CD1c-positive myeloid dendritic cell (primary cell): ENCODE measurements around the gene EPM2A.
A peak's percentile ranks its signal among the peaks of the same experiment; 100 is the strongest.
"Not testable (repeated sequence)": the region's sequence is repeated elsewhere in the genome, so short reads cannot be mapped to it uniquely, and the experiment has no call there.

Experiments used
- DNase-seq: peaks from one replicate; pipeline ENCODE4 v3.0.0-alpha.2; 2016; ENCODE audit errors: extremely low spot score

EPM2A gene

GRCh38 chr6:145735356-145736165 is at the start of gene EPM2A:
EPM2A (minus strand) TSS chr6:145735520; CDS start chr6:145735498, 22 bp downstream.
- peak; percentile 90 for DNase-seq

GRCh38 chr6:145784683-145785082 is 49.4 kb upstream of the EPM2A start:
- no peak for DNase-seq

- DNase-seq, result no peak
Measured at GRCh38 chr6:145783796-145784195, 48.5 kb upstream of the EPM2A start.

- DNase-seq, result no peak
Measured at GRCh38 chr6:145772846-145773245, 37.5 kb upstream of the EPM2A start.

- no peak for DNase-seq
Measured at GRCh38 chr6:145765449-145765848, 30.1 kb upstream of the EPM2A start.

GRCh38 chr6:145763742-145764141 is 28.4 kb upstream of the EPM2A start:
- no peak for DNase-seq

GRCh38 chr6:145761584-145761983 is 26.3 kb upstream of the EPM2A start:
- DNase-seq, result no peak

- DNase-seq, result no peak
Measured at GRCh38 chr6:145758113-145758512, 22.8 kb upstream of the EPM2A start.

GRCh38 chr6:145756170-145756662 is 20.9 kb upstream of the EPM2A start:
- peak; percentile 55 for DNase-seq

- DNase-seq, result no peak
Measured at GRCh38 chr6:145755682-145756081, 20.4 kb upstream of the EPM2A start.

- DNase-seq, result no peak
Measured at GRCh38 chr6:145752638-145753037, 17.3 kb upstream of the EPM2A start.

GRCh38 chr6:145749632-145750031 is 14.3 kb upstream of the EPM2A start:
- DNase-seq, result no peak

- DNase-seq, result no peak
Measured at GRCh38 chr6:145745861-145746260, 10.5 kb upstream of the EPM2A start.

- no peak for DNase-seq
Measured at GRCh38 chr6:145744619-145745018, 9.3 kb upstream of the EPM2A start.

GRCh38 chr6:145743332-145743731 is 8.0 kb upstream of the EPM2A start:
- peak; percentile 42 for DNase-seq

- not testable (repeated sequence) for DNase-seq
Measured at GRCh38 chr6:145742472-145742871, 7.2 kb upstream of the EPM2A start.

GRCh38 chr6:145739685-145740084 is 4.4 kb upstream of the EPM2A start:
- not testable (repeated sequence) for DNase-seq

GRCh38 chr6:145738265-145738664 is 2.9 kb upstream of the EPM2A start:
- DNase-seq, result no peak

GRCh38 chr6:145736661-145737144 is 1.4 kb upstream of the EPM2A start:
- peak; percentile 13 for DNase-seq

- DNase-seq, result peak; percentile 85
Measured at GRCh38 chr6:145734486-145735355, 599 bp downstream of the EPM2A start.

GRCh38 chr6:145733810-145734209 is 1.5 kb downstream of the EPM2A start:
- DNase-seq, result peak; percentile 8

GRCh38 chr6:145733207-145733606 is 2.1 kb downstream of the EPM2A start:
- no peak for DNase-seq
